HG02759 (cell line): ENCODE measurements around the gene CDYL.
A peak's percentile ranks its signal among the peaks of the same experiment; 100 is the strongest.

Experiments used
- ATAC-seq: cut with Tn5 transposase; IDR thresholded peaks from one replicate; pipeline ENCODE4 v1.9.1; 2021; ENCODE audit warnings: mild to moderate bottlenecking, moderate library complexity; ENCODE audit not compliant: unreplicated experiment

The CDYL gene

GRCh38 chr6:4872841-4873240 lies 96.6 kb downstream of the CDYL start:
- ATAC-seq, result no peak

- no peak for ATAC-seq
Measured at GRCh38 chr6:4873928-4874327, 97.7 kb downstream of the CDYL start.

- ATAC-seq, result peak; percentile 46
Measured at GRCh38 chr6:4879741-4880275, 103.6 kb downstream of the CDYL start.

GRCh38 chr6:4880363-4880762 lies 104.2 kb downstream of the CDYL start:
- no peak for ATAC-seq

- ATAC-seq, result no peak
Measured at GRCh38 chr6:4883298-4883697, 107.1 kb downstream of the CDYL start.

- ATAC-seq, result no peak
Measured at GRCh38 chr6:4884646-4885340, 108.6 kb downstream of the CDYL start.

- no peak for ATAC-seq
Measured at GRCh38 chr6:4885341-4885933, 109.2 kb downstream of the CDYL start.

- no peak for ATAC-seq
Measured at GRCh38 chr6:4888841-4889240, 112.6 kb downstream of the CDYL start.

GRCh38 chr6:4889701-4890100 lies 113.5 kb downstream of the CDYL start:
- ATAC-seq, result no peak

GRCh38 chr6:4890191-4890590 lies 114.0 kb downstream of the CDYL start:
- ATAC-seq, result no peak

- ATAC-seq, result no peak
Measured at GRCh38 chr6:4890627-4891026, 114.4 kb downstream of the CDYL start.

GRCh38 chr6:4891141-4891540 lies 114.9 kb downstream of the CDYL start:
- ATAC-seq, result no peak

- ATAC-seq, result no peak
Measured at GRCh38 chr6:4892785-4893485, 116.7 kb downstream of the CDYL start.

- no peak for ATAC-seq
Measured at GRCh38 chr6:4894049-4894448, 117.8 kb downstream of the CDYL start.

GRCh38 chr6:4895971-4896370 lies 119.8 kb downstream of the CDYL start:
- no peak for ATAC-seq

- no peak for ATAC-seq
Measured at GRCh38 chr6:4896401-4896800, 120.2 kb downstream of the CDYL start.

- no peak for ATAC-seq
Measured at GRCh38 chr6:4899249-4900034, 123.2 kb downstream of the CDYL start.

GRCh38 chr6:4901386-4902061 lies 125.3 kb downstream of the CDYL start:
- no peak for ATAC-seq

GRCh38 chr6:4902363-4902762 lies 126.2 kb downstream of the CDYL start:
- no peak for ATAC-seq

GRCh38 chr6:4903121-4903520 lies 126.9 kb downstream of the CDYL start:
- no peak for ATAC-seq
